ENCODE results near the gene FBXL17.

DNA sequence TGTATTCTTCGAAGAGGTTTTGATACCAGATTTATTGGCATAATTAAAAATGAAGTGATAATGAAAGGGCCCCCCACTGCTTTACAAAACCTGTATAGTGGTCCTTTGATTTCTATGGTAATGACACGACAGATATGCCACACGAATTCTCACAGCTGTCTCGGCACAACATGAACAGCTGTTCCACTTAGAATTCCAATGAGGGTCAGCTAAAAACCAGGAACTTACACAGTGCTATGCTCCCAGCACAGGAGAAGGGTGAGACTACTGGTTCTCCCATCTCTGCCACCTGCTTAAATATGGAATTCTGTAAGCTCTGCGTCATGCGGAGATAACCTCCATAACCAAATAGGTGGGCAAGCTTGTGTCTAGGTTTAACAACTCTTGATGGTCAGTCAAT lies 528.2 kb downstream of the FBXL17 start:
- TF ChIP-seq, protein P1, sequence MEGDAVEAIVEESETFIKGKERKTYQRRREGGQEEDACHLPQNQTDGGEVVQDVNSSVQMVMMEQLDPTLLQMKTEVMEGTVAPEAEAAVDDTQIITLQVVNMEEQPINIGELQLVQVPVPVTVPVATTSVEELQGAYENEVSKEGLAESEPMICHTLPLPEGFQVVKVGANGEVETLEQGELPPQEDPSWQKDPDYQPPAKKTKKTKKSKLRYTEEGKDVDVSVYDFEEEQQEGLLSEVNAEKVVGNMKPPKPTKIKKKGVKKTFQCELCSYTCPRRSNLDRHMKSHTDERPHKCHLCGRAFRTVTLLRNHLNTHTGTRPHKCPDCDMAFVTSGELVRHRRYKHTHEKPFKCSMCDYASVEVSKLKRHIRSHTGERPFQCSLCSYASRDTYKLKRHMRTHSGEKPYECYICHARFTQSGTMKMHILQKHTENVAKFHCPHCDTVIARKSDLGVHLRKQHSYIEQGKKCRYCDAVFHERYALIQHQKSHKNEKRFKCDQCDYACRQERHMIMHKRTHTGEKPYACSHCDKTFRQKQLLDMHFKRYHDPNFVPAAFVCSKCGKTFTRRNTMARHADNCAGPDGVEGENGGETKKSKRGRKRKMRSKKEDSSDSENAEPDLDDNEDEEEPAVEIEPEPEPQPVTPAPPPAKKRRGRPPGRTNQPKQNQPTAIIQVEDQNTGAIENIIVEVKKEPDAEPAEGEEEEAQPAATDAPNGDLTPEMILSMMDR (IDR thresholded peaks at IDR 0.05; ENCODE audit: borderline replicate concordance, extremely low read depth, low read length, poor library complexity, severe bottlenecking) = no peak
- TF ChIP-seq EZH2 (IDR thresholded peaks at IDR 0.05; ENCODE audit: borderline replicate concordance, low read depth, low read length, severe bottlenecking) = no peak

Measured in DND-41 (cell line).